NCI-H510A (cell line): ENCODE results near the gene SCG5.

Source experiments
- DNase-seq: peaks from one replicate; lab custom pipeline; 2025; lab: John Stamatoyannopoulos, UW

Gene SCG5

GRCh38 chr15:32691689-32692038 lies 50.2 kb downstream of the SCG5 start:
- no peak for DNase-seq

GRCh38 chr15:32692286-32692685 lies 50.8 kb downstream of the SCG5 start:
- DNase-seq: no peak

- no peak for DNase-seq
Observed at GRCh38 chr15:32694222-32694983, 52.9 kb downstream of the SCG5 start.

- DNase-seq: no peak
Observed at GRCh38 chr15:32698773-32699390, 57.4 kb downstream of the SCG5 start.

GRCh38 chr15:32700501-32701150 lies 59.1 kb downstream of the SCG5 start:
- no peak for DNase-seq

- DNase-seq: no peak
Observed at GRCh38 chr15:32701863-32702262, 60.4 kb downstream of the SCG5 start.

GRCh38 chr15:32704395-32704981 lies 63.0 kb downstream of the SCG5 start:
- no peak for DNase-seq

- no peak for DNase-seq
Observed at GRCh38 chr15:32705446-32705845, 63.9 kb downstream of the SCG5 start.

GRCh38 chr15:32706704-32707103 lies 65.2 kb downstream of the SCG5 start:
- DNase-seq: no peak

GRCh38 chr15:32707436-32707835 lies 65.9 kb downstream of the SCG5 start:
- DNase-seq: no peak

GRCh38 chr15:32709295-32710033 lies 68.0 kb downstream of the SCG5 start:
- DNase-seq: no peak

GRCh38 chr15:32715276-32715675 lies 73.8 kb downstream of the SCG5 start:
- DNase-seq: no peak

GRCh38 chr15:32716216-32716914 lies 74.9 kb downstream of the SCG5 start:
- no peak for DNase-seq

- no peak for DNase-seq
Observed at GRCh38 chr15:32716915-32717425, 75.5 kb downstream of the SCG5 start.

- no peak for DNase-seq
Observed at GRCh38 chr15:32717426-32718226, 76.1 kb downstream of the SCG5 start, which contains the start of gene GREM1. TSS of gene GREM1 (plus strand) at chr15:32718004. CDS start at chr15:32730691, 12,687 bp downstream.

GRCh38 chr15:32718227-32718820 lies 76.8 kb downstream of the SCG5 start:
- no peak for DNase-seq

- DNase-seq: no peak
Observed at GRCh38 chr15:32718821-32719716, 77.6 kb downstream of the SCG5 start.

- no peak for DNase-seq
Observed at GRCh38 chr15:32721596-32721995, 80.1 kb downstream of the SCG5 start.

- no peak for DNase-seq
Observed at GRCh38 chr15:32722136-32722535, 80.6 kb downstream of the SCG5 start.
